DMS53 treated with DMSO at 0.1 percent for 48 hours (cell line): Measurements from ENCODE around the gene SMURF2.
"Not testable (repeated sequence)": the region's sequence is repeated elsewhere in the genome, so short reads cannot be mapped to it uniquely, and the experiment has no call there.

Experiments
- DNase-seq: peaks from one replicate; lab custom pipeline; 2025; ENCODE audit not compliant: unreplicated experiment; lab: John Stamatoyannopoulos, UW

Gene SMURF2

GRCh38 chr17:64632606-64633005 lies 29.5 kb downstream of the SMURF2 start:
- DNase-seq: no peak

DNA sequence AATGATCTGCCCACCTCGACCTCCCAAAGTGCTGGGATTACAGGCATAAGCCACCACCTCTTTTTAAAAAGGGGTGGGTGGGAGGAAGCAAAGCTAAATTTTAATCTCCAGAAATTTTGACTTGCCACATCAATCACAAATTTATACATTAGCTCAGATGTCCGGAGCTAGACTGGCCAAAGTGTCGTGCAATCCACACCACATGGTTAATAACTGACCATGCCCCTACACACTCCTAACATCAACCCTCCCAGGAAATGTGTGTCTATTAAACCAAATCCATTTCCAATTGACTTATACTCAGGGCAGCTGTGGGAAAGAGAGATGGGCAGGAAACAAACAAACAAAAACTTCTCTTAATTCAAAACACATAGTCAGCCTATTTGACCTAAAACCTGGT lies 29.9 kb downstream of the SMURF2 start:
- DNase-seq: no peak

GRCh38 chr17:64630309-64631223 lies 31.5 kb downstream of the SMURF2 start:
- no peak for DNase-seq

GRCh38 chr17:64628641-64629040 lies 33.5 kb downstream of the SMURF2 start:
- no peak for DNase-seq

DNA sequence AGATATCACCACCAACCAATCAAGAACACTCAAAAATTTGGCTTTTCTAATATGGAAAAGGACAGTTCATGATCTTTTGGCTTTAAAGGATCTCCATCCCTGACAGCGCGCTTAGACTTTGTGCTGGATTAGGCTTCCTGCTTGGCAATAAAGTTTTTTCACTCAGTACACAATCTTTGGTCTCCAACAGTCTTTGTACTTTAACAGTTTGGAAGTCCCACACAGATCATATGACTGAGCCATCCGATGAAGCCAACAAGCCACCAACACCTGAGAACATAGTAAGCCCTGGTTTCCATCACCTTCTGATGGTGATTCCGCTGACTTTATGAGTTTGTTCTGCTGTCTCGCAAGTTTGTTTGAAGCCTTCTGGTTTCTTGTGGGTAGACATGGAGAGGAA lies 34.3 kb downstream of the SMURF2 start:
- DNase-seq: no peak

DNA sequence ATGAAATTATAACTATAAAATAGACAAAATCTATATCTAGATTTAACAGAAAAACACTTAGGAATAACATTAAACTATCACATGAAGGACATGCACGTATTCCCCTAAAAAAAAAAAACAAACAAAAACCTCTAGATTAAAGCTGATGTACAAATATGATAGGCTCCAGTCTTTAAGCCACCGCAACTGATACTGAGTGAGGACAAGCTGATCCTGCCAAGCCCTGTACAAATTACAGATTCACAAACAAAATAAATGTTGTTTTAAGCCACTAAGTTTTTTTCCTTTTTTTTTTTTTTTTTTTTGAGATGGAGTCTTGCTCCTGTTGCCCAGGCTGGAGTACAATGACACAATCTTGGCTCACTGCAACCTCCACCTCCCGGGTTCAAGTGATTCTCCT lies 35.3 kb downstream of the SMURF2 start:
- no peak for DNase-seq

DNA sequence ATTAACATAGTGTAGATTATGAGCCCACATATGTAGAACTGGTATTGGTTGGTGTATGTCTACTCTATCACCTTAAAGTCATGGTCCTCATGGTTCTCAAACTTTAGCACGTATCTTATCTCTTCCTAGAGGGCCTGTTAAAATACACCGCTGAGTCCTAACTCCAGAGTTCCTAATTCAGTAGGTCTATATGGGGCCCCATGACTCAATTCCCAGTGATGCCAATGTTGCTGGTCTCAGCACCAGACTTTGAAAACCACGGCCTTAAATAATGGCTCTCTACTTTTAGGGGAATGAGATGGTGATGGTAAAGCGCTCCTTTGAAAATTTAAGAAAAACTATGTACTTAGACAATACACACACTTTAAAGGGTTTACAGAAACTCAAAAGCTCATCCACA lies 36.6 kb downstream of the SMURF2 start:
- no peak for DNase-seq

DNA sequence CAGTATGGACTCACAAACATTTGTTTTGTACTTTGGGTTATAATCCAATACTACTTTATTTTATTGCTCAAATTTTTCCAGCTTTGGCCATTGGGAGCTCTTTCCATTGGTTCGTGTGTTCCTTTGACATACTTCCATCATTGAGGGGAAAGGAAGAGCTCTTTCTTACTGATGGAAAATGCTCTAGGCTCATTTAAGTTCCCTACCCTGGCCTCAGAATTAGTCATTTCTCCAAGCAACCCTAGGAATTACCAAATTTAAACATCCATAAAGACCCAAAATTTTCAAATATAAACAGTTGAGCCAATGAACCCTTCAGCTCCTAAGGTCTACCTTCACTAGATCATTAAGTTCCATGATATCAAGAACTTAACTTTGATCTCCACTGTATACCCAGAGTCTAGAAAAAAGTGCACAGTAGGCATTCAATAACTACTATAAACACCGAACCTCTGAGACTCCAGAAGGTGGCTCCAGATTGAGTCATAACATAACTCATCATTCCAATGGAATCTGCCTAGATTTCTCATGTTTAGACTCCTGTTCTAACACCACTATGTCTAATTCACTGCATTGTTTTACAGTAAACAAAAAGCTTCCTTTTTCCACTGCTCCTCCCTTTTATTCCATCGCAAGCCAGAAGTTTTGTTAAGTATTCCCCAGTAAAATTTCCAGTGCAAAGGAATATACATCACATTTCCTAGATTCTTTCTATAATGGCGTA lies 39.0 kb downstream of the SMURF2 start:
- no peak for DNase-seq

GRCh38 chr17:64621772-64622171 lies 40.3 kb downstream of the SMURF2 start:
- DNase-seq: no peak

DNA sequence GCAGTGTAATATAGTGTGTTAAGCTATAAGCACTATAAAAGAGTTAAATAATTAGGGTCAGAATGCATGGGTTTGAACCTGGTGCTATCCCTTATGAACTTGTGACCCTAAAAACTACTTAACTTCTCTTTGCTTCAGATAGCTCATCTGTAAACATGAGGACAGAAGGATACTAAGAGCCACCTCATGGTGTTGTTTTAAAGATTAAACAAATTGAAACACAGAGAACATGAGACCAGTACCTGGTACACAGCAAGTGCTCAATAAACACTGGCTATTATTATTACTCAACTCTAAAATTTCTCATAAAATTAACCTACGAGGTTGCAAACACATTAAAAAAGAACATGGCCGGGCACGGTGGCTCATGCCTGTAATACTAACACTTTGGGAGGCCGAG lies 43.3 kb downstream of the SMURF2 start:
- DNase-seq: no peak

DNA sequence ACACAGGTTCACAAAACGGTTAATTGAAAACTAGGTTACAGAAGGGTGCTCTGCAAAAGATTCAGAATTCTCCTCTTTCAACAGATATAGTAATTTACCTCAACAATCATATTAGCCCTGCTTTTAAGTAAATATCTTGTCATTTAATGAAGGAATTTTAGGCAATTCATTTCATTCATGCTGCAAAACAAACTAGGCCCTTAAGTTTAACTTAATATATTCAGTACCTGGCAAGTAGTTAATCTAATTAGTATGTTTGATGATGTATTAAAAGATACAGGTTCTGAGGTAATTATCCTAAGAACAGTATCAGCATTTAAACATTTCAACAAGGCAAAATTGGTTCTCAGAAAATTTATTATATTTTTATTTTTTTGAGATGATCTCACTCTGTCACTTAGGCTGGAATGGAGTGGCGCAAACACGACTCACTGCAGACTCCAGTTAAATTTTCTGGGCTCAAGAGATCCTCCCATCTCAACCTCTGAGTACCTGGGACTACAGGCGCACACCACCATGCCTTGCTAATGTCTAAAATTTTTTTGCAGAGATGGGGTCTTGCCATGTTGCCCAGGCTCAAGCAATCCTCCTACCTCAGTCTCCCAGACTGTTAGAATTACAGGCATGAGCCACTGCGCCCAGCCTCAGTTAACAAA lies 44.9 kb downstream of the SMURF2 start:
- DNase-seq: no peak

GRCh38 chr17:64615028-64615677 lies 47.0 kb downstream of the SMURF2 start:
- DNase-seq: no peak

DNA sequence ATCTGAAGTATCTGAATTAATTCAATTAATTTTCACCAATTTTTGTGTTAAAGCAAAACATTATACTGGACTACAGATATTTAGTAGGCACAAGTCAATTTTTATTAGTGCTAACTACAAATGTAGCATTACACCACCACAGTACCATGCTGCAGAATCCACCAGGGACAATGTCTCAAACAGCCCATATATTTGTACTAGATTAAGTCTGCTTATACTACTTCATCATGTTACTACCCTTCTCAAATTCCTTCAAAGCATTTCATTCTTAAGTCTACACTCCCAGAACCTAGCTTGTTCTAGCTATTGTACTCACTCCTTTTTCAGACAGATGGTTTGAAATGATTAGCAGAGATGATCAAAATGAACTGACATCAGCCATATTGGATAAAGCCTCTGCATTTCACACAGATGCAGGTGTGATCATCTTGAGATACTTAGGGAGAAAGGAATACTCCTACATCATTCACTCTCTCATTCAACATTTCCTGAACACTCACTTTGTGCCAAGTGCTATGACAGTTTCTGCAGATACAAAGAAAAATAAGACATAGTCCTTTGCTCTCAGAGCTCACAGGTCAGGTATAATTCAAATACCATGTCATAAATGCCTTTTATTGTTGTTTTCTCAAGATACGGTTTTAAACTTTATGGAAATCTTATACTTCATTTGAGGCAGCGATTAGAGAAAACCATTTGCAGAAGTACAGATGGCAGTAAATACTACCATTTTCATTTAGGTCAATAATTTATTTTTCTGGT lies 47.7 kb downstream of the SMURF2 start:
- no peak for DNase-seq

DNA sequence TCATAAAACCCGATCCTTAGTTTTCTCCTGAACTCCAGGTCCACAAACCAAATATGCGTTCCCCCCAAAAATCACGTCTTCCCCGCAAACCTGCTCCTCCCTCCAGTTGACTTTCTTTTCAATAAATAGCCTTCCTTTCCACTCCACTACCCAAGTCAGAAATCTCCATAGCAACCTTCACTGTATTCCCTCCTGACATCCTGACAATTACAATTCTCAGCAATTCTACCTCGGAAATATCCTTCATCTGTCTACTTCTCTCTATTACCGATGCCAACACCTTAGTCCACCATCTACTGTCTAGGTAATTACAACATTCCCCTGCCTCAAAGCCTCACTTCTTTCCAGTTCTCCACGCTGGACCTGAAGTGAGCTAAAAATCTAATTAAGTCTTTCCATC lies 50.7 kb downstream of the SMURF2 start:
- no peak for DNase-seq

DNA sequence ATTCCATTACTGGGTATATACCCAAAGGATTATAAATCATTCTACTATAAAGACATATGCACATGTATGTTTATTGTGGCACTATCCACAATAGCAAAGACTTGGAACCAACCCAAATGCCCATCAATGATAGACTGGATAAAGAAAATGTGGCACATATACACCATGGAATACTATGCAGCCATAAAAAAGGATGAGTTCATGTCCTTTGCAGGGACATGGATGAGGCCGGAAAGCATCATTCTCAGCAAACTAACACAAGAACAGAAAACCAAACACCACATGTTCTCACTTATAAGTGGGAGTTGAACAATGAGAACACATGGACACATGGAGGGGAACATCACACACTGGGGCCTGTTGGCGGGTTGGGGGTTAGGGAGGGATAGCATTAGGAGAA lies 51.9 kb downstream of the SMURF2 start:
- not testable (repeated sequence) for DNase-seq

DNA sequence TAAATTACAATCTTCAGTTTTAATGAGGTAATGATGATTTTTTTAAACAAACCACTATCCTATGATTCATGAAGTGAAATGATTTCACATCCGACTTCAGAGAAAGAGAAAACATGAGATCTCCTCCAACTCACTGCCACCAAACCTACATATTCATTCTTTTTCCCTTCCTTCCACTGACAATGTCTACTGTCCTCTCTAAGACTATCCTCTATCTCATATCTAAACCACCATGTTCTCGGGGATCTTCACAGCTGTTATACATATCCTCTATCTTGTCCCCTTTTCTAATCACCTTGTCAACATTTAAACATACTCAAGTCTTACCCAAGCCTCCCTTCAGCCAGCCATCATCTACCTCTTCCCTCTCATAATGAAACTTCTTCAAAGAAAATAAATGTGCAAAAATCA lies 53.5 kb downstream of the SMURF2 start:
- DNase-seq: no peak

- no peak for DNase-seq
These were observed 54.1 kb downstream of the SMURF2 start for GRCh38 chr17:64607862-64608565.

- DNase-seq: not testable (repeated sequence)
These were observed 57.6 kb downstream of the SMURF2 start for GRCh38 chr17:64604532-64604931.

GRCh38 chr17:64603987-64604386 lies 58.1 kb downstream of the SMURF2 start:
- DNase-seq: no peak

DNA sequence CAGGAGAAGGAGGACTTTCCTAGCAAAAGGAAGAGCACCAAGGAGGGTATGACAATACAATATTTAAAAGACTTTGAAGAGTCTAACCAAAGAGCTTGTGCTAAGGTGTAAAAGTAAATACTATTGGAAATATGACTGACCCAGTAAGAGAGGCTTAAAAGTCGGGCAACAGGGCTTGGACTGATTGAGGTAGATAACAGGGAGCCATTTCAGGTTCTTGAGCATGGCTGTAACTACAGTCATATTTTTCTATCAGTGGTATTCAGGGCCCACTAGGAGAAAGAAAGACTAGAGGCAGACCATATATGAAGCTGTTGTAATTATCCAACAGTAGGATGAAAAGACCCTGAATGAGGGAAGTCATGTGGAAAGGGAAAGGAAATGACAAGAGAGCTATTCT lies 62.3 kb downstream of the SMURF2 start:
- no peak for DNase-seq
